IPS-NIHi11 (cell line): ENCODE results near the gene CRYBG3.
"Not testable (repeated sequence)": the region's sequence is repeated elsewhere in the genome, so short reads cannot be mapped to it uniquely, and the experiment has no call there.

Experiments
- DNase-seq: peaks from one replicate; pipeline ENCODE4 v3.0.0; 2012; ENCODE audit warnings: mixed read lengths, low spot score

Gene CRYBG3

GRCh38 chr3:97899331-97899730 lies 77.5 kb downstream of the CRYBG3 start:
- no peak for DNase-seq

DNA sequence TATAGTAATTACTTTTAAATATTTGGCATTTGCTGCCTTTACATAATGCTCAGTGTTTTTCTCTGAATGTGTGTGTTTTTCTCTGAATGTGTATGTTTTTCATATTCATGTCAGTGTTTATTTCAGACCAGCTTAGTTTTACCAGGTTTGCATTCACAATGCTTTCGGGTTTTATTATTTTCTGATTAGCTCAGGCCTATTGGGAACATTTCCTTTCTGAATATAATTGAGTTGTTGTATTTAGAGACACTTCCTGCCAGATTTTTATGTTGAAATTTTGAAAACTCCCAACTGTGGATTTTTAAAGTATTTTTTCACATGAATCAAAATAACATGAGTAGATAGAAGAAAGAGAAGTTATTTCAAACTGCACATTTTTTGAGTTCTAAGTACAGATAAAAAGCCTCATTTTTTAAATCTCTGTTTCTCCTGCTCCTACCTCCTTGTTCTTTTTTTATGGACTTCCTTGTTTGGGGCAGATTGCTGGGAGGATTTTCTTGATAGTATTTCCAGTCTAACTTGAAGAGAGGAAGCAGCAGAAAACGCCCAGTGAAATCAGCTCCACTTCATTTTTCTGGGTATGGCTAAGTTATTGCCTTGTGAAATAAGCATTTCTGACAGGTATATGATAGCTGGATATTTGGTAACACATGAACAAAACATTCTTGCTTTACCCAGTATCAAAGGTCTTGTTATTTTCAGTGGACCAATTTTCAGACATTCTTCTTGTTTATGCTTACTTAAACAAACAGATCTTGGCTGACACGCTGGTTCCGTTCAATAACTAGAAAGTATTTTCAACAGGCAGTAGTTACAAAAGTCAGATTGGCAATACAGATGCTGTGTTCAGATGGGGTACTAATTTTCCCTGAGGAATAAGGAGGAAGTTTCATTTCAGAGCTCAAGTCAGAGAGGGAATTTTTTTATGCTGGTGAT lies 79.8 kb downstream of the CRYBG3 start:
- no peak for DNase-seq

GRCh38 chr3:97909830-97910229 lies 88.0 kb downstream of the CRYBG3 start:
- DNase-seq = not testable (repeated sequence)

DNA sequence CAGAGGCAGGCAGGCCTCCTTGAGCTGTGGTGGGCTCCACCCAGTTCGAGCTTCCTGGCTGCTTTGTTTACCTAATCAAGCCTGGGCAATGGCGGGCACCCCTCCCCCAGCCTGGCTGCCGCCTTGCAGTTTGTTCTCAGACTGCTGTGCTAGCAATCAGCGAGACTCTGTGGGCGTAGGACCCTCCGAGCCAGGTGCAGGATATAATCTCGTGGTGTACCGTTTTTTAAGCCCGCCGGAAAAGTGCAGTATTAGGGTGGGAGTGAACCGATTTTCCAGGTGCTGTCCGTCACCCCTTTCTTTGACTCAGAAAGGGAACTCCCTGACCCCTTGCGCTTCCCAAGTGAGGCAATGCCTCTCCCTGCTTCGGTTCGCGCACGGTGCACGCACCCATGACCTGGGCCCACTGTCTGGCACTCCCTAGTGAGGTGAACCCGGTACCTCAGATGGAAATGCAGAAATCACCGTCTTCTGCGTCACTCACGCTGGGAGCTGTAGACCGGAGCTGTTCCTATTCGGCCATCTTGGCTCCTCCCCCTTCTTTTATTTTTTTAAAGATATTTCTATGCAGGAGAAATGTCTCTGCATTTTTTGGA lies 88.5 kb downstream of the CRYBG3 start:
- not testable (repeated sequence) for DNase-seq

GRCh38 chr3:97910931-97911351 lies 89.1 kb downstream of the CRYBG3 start:
- no peak for DNase-seq

GRCh38 chr3:97911459-97911858 lies 89.6 kb downstream of the CRYBG3 start:
- no peak for DNase-seq

GRCh38 chr3:97914388-97914787 lies 92.6 kb downstream of the CRYBG3 start:
- DNase-seq = no peak

DNA sequence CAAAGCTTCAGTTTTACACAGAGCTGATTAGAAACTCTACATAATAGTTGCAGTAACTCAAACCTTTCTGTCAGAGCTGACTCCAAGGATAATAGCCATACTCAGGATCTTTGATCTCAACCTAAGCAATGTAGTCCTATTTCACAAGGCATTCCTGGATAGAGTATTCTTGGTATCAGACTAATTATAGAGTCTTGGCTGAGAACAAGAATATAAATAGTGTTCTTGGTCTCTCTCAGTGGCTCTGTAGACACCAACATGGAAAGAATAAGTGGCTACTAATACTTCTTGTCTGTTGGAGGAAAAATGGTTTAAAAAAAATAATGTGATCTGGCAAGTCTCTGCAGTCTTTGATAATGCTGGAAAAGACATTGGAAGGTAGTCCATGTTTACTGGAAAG lies 94.8 kb downstream of the CRYBG3 start:
- no peak for DNase-seq

DNA sequence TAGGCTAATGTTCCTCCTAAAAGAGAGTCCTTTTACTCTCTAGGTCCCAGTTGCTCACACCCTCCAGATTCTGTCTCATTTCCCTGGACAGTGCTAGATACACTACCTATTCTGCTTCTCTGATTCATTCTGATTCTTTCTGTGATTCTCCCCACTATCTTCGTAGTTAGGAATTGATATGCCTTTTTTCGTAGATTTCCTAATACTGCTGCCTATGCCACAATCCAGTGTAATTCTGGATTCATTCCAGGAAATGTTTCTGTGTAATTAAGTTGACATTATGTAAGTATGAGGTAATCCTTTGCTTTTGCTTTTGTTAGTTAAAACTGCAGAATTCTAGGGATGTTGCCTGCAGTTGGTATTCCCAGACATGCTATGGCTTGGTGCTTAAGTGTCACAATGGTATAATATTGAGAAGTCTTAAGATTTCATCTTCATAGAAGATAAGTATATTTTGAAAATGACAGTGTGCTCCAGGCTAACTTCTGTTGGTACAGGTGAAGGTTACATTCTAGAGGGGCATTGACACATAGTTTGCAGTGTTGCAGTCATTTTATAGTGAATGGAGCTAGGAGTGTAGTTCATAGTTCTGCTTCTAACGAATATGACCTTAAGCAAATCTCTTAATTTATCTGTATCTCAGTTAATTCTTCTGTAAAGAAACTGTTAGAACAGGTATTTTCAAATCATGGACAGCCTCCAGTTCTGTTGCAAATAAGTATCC lies 96.2 kb downstream of the CRYBG3 start:
- no peak for DNase-seq

DNA sequence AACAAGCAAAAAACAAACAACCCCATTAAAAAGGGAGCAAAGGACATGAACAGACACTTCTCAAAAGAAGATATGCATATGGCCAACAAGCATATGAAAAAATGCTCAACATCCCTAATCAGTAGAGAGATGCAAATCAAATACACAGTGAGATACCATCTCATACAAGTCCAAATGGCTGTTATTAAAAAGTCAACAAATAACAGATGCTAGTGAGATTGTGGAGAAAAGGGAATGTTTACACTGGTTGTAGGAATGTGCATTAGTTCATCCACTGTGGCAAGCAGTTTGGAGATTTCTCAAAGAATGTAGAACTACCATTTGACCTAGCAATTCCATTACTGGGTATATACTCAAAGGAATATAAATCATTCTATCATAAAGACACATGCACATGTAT lies 105.9 kb downstream of the CRYBG3 start:
- DNase-seq = no peak

- no peak for DNase-seq
Measured at GRCh38 chr3:97928986-97929385, 107.2 kb downstream of the CRYBG3 start.

DNA sequence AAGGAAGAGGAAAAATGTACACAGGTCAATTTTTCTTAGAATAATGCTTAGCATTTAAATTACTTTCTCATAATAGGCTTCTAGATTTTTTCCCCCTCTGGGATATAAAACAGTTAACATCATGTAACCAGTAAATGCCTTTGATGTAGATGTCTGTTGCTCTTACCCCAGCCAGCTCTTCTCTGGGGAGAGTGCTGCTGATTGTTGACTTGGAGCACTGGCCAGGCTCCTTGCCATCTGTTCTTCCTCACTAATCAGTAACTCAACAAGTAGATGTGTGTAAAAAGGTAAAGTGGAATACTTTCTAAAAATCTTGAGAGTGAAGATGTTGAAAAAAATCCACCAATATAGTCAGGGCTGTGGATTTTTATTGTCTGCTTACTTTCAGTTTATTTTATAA lies 108.2 kb downstream of the CRYBG3 start:
- DNase-seq = no peak

- DNase-seq = no peak
Measured at GRCh38 chr3:97931218-97931617, 109.4 kb downstream of the CRYBG3 start.

DNA sequence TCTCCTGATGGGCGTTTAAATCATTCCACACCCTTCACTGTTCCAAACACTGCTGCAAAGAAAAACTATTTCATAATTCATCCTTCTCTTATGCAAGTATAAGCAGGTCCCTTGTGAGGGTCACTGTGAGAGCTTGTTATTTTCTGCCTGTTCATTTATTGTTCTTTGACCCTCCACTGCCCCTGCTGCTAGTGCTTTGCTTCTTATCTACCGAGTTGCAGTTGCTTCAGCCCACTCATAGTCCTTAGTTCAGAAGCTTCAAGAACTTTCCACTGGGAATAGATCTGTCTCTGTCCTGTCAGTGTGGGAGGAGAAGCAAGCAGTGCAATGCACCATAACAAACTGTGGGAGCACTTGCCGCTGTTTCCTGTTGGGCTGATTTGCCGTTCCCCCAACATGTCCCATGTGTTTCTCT lies 110.6 kb downstream of the CRYBG3 start:
- no peak for DNase-seq

GRCh38 chr3:97934980-97935695 lies 113.3 kb downstream of the CRYBG3 start:
- DNase-seq = no peak

DNA sequence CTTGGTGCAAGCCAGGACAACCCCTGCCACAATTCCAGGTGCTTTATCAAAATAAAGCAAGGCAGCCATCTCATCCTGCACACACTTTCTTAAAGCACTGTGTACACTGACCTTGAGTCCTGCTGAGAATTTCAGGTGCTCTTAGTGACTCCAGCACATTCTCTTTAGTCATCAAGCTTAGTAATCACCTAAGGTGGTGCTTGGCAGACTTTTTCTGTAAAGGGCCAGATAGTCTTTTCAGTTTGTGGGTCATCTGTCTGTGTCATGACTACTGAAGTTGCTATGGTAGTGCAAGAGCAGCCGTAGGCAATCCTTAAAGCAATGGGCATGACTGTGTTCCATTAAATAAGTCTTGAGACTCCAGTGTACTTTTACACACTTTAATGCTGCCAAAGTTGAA lies 114.0 kb downstream of the CRYBG3 start:
- no peak for DNase-seq

DNA sequence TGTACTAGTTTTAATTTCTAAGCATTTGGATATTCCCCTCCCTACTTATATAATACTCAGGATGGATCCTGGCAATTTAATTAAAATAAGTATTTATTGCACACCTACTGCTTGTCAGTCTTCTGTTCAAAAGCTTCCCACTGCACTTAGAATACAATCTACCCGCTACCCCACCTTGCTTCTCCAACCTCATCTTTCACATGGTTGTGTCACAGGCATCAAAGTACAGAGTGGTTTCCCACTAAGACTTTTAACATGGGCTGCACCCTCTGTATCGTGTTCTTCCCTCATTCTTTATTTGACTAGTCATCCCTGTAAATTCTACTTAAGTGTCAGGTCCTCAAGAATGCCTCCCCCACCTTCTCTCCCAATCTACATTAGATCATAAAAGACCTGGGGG lies 115.4 kb downstream of the CRYBG3 start:
- no peak for DNase-seq

GRCh38 chr3:97938444-97938843 lies 116.6 kb downstream of the CRYBG3 start:
- DNase-seq = no peak

GRCh38 chr3:97939401-97939800 lies 117.6 kb downstream of the CRYBG3 start:
- DNase-seq = no peak

GRCh38 chr3:97940034-97940433 lies 118.2 kb downstream of the CRYBG3 start:
- DNase-seq = no peak

DNA sequence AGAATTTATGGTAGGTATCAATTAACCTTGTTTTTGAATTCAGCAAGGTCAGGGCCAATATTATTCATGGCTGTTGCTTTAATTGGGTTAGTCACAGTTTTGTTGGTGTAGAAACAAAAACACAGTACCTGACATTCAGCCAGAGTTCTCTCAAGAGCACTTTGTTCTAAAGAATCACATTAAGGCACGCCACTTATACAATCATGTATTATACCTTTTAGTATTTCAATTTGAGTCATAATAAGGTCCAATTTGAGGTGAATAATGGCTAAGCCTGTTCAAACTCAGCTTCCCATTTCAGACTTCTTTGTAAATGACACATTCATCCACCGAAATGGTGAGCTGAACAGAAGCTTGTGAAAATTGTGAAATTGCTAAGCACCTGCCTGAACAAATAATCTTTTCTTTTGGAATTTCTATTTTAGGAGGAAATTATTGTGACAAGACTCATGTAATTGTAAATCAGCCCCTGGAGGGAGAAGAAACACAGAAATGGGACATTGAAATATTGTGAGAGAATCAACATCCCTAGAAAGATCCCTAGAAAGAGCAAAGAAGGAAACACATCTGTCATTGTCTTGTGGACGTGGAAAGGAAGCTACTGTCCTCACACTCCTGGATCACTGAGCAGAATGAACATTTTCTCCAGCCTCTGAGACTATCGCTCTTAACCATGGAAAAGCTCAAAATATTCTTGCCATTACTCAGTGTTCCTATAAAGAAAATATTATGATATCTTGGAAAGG lies 121.2 kb downstream of the CRYBG3 start:
- no peak for DNase-seq
